Hepatic stellate cell (primary cell): Measurements from ENCODE around the gene DHRSX.
"Not testable (repeated sequence)": the region's sequence is repeated elsewhere in the genome, so short reads cannot be mapped to it uniquely, and the experiment has no call there.

Source experiments
- DNase-seq: peaks from one replicate; pipeline ENCODE4 v3.0.0; 2011; ENCODE audit warnings: low spot score

The DHRSX gene

GRCh38 chrX:2456091-2456490 lies 44.7 kb downstream of the DHRSX start:
- not testable (repeated sequence) for DNase-seq

GRCh38 chrX:2454620-2455019 lies 46.2 kb downstream of the DHRSX start:
- not testable (repeated sequence) for DNase-seq

GRCh38 chrX:2452799-2453198 lies 48.0 kb downstream of the DHRSX start:
- DNase-seq = no peak

DNA sequence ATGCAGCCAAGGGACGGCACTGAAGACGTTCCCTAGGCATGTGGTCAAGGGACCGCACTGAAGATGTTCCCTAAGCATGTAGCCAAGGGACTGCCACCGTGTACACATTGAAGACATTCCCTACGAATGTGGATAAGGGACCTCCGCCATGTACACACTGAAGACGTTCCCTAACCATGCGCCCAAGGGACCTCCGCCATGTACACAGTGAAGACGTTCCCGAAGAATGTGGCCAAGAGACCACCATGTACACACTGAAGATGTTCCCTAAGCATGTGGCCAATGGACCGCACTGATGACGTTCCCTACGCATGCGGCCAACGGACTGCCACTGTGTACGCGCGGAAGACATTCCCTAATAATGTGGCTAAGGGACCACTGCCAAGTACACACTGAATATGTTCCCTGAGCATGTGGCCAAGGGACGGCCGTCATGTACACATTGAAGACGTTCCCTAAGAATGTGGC lies 48.4 kb downstream of the DHRSX start:
- no peak for DNase-seq

GRCh38 chrX:2451501-2452316 lies 49.1 kb downstream of the DHRSX start:
- DNase-seq = peak; percentile 33

GRCh38 chrX:2450681-2451080 lies 50.1 kb downstream of the DHRSX start:
- DNase-seq = no peak

DNA sequence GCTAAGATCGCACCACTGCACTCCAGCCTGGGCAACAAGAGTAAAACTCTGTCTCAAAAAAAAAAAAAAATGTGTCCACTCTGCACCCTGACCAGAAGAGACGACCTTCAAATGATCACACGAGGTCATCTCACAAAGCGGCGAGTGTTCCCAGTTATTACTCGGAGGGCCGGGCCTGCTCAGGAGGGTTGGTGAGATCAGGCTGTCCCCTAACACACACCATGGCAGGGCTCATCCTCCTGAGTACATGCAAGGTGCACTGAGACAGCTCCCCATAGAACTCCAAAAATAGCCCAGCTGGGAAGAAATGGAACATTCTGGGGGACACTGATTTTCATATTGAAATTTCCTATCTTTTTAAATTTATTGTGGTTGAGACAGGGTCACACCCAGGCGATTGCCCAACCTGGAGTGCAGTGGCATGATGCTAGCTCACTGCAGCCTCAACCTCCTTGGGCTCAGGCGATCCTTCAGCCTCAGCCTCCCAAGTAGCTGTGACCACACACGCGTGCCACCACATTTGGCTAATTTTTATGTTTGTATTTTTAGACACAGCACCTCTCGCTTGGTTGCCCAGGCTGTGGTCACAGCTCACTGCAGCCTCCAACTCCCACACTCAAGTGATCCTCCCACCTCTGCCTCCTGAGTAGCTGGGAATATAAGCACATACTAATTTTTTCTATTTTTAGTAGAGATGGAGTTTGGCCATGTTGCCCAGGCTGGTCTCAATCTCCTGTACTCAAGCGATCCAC lies 51.5 kb downstream of the DHRSX start:
- DNase-seq = no peak

GRCh38 chrX:2447484-2447883 lies 53.3 kb downstream of the DHRSX start:
- DNase-seq = no peak

- DNase-seq = no peak
Observed at GRCh38 chrX:2446815-2447214, 54.0 kb downstream of the DHRSX start.

DNA sequence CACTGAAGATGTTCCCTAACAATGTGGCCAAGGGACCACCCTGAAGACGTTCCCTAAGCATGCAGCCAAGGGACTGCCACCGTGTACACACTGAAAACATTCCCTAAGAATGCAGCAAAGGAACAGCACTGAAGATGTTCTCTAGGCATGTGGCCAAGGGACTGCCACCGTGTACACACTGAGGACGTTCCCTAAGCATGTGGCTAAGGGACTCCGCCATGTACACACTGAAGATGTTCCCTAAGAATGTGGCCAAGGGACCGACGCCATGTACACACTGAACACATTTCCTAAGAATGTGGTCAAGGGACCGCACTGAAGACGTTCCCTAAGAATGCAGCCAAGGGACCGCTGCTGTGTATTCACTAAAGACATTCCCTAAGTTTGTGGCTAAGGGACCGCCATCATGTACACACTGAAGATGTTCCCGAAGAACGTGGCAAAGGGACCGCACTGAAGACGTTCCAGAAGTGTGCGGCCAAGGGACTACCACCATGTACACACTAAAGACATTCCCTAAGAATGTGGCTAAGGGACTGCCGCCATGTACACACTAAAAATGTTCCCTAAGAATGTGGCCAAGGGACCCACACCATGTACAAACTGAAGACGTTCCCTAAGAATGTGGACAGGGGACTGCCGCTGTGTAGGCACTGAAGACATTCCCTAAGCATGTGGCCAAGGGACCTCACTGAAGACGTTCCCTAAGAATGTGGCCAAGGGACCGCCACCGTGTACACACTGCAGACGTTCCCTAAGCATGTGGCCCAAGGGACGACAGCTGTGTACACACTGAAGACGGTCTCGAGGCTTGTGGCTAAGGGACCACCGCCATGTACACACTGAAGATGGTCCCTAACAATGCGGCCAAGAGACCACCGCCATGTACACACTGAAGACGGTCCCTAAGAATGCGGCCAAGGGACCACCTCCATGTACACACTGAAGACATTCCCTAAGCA lies 54.8 kb downstream of the DHRSX start:
- no peak for DNase-seq

DNA sequence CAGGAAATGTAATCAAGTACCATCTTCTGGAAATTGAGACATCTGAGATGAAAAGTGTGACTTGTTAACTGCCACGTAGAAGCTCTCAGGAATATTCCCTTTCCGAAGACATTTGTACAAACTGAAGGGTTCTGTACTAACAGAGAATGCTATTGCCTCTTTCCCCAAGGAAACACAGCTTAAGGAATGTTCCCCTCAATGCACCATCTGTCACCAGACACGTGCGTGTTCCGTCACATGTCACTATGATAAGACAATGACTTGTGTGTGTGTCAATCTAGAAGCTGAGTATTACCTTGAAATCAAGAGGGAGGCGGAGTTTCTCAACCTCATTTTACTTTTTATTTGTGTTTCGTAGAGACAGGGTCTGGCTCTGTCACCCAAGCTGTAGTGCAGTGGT lies 58.1 kb downstream of the DHRSX start:
- no peak for DNase-seq

- no peak for DNase-seq
Observed at GRCh38 chrX:2441466-2441865, 59.3 kb downstream of the DHRSX start.

DNA sequence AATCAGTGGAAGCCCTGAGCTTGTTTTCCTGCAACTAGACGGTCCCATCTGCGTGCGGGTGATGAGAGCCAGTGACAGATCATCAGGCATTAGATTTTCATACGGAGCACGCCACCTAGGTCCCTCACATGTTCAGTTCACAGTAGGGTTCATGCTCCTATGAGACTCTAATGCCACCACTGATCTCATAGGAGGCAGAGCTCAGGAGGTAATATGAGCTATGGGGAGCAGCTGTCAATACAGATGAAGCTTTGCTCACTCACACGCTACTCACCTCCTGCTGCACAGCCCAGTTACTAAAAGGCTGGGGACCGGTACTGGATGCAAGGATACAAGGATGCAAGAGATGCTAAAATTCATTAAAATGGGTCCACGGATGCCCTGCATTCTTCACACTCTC lies 61.2 kb downstream of the DHRSX start:
- DNase-seq = no peak

DNA sequence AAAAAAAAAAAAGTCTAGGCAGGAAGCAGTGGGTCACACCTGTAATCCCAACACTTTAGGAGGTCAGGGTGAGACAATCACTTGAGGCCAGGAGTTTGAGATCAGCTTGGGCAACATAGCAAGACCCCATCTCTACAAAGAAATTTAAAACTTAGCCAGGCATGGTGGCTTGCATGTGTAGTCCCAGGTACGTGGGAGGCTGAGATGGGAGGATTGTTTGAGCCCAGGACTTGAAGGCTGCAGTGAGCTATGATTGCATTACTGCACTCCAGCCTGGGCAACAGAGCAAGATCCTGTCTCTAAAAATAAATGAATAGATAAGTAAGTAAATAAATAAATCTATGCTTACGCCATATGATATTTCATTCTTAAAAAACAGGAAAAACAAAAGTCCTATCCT lies 65.3 kb downstream of the DHRSX start:
- DNase-seq = no peak

GRCh38 chrX:2434270-2435163 lies 66.3 kb downstream of the DHRSX start:
- no peak for DNase-seq

GRCh38 chrX:2432298-2432863 lies 68.4 kb downstream of the DHRSX start:
- no peak for DNase-seq

DNA sequence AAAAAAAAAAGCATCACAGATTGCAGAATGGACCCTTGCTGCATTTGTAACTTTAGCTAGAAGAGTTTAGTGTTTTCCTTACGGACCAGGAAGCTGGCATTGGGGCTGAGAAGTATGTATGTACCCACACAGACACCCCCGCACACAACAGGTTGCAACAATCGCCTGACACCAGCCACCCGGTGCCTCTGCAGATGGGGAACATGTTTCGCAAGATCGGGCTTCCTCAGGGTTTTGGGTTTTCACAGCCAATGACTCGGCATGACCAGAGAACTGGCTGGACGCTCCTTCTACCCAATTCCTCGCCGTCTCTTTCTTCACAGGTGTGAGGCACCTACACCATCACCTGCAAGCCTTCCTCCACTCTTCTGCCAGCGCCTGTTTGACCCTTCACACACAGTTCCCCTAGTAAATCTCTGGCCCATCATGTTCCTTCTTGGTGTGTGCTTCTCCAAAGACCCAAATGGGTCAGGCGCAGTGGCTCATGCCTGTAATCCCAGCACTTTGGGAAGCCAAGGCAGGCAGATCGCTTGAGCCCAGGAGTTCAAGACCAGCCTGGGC lies 70.4 kb downstream of the DHRSX start:
- DNase-seq = no peak

- no peak for DNase-seq
Observed at GRCh38 chrX:2427737-2428136, 73.0 kb downstream of the DHRSX start.

DNA sequence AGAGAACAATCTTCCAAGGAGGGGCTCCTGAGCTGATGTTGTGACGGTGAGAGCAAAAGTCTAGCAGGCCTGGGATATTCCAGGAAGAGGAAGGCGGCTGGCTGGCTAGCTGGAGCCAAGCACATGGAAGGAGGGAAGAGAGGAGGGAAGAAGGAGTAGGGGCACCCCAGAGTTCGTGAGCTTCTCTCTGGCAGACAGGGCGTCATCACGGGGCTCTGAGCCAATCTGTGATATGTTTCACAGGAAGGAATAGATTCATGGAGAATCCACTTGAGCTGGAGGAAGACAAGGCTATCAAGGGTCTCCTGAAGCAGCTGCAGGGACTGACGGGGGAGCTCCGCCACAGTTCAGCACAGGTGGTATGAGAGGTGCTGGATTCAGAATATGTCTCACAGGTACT lies 73.6 kb downstream of the DHRSX start:
- DNase-seq = no peak

DNA sequence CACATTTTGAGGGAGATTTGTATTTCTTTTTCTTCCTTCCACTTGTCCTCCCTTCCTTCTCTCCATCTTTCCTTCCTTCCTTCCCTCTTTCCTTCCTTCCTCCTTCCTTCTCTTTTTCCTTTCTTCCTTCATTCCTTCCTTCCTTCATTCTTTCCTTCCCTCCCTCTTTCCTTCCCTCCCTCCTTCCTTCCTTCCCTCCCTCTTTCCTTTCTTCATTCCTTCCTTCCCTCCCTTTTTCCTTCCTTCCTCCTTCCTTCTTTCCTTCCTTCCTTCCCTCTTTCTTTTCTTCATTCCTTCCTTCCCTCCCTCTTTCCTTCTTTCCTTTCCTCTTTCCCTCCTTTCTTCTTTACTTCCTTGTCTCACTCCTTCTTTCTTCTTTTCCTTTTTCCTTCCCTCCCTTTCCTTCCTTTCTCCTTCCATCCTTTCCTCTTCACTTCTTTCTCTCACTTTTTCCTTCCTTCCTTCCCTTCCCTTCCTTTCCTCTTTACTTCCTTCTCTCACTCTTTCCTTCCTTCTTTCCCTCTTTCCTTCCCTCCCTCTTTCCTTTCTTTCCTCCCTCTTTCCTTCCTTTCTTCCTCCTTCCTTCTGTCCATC lies 74.4 kb downstream of the DHRSX start:
- no peak for DNase-seq
